WERI-Rb-1 (cell line): ENCODE data around the gene STX10.
"Not testable (repeated sequence)": the region's sequence is repeated elsewhere in the genome, so short reads cannot be mapped to it uniquely, and the experiment has no call there.

Experiments
- DNase-seq: peaks from one replicate; pipeline ENCODE4 v3.0.0-alpha.2; 2020
- H3K27ac ChIP-seq: fragments of 250-450 bp; sonication (Bioruptor Pico); 2 replicates; pipeline ENCODE4 v1.5.1; 2020; ENCODE audit warnings: mild to moderate bottlenecking, moderate library complexity
- H3K27me3 ChIP-seq: fragments of 250-450 bp; sonication (Bioruptor Pico); 2 replicates; pipeline ENCODE4 v1.5.1; 2021; ENCODE audit warnings: mild to moderate bottlenecking, low read depth, moderate library complexity; ENCODE audit not compliant: insufficient read depth, severe bottlenecking
- H3K36me3 ChIP-seq: fragments of 250-450 bp; sonication (Bioruptor Pico); 2 replicates; pipeline ENCODE4 v1.5.1; 2020; ENCODE audit warnings: mild to moderate bottlenecking, moderate library complexity
- H3K4me3 ChIP-seq: 2 replicates; pipeline ENCODE4 v1.5.1; 2011; ENCODE audit warnings: low read depth, mild to moderate bottlenecking, control low read depth, low read length
- H3K9me3 ChIP-seq: fragments of 250-450 bp; sonication (Bioruptor Pico); 2 replicates; pipeline ENCODE4 v1.5.1; 2021; ENCODE audit warnings: mild to moderate bottlenecking, moderate library complexity; ENCODE audit not compliant: severe bottlenecking
- CTCF ChIP-seq: IDR thresholded peaks from 2 replicates; pipeline ENCODE4 v1.5.1; 2011; ENCODE audit warnings: low read depth, mild to moderate bottlenecking, control low read depth, inconsistent platforms, low read length

The STX10 gene

GRCh38 chr19:13187419-13187818 lies 37.2 kb upstream of the STX10 start:
- Histone ChIP-seq H3K36me3 (no peaks in the 10 kb centered on the region), H3K27ac (no peak overlapping the region), H3K4me3 (no peak overlapping the region), H3K9me3 (no peaks in the 10 kb centered on the region), H3K27me3 (no peaks in the 10 kb centered on the region)
- DNase-seq: no peak
- TF ChIP-seq CTCF: no peak

DNA sequence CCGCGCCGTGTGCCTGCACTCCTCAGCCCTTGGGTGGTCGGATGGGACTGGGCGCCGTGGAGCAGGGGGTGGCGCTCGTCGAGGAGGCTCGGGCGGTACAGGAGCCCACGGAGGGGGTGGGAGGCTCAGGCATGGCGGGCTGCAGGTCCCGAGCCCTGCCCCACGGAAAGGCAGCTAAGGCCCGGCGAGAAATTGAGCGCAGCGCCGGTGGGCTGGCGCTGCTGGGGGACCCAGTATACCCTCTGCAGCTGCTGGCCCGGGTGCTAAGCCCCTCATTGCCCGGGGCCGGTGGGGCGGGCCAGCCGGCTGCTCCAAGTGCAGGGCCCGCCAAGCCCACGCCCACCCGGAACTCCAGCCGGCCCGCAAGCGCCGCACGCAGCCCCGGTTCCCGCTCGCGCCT lies 36.5 kb upstream of the STX10 start:
- DNase-seq, H3K27ac ChIP-seq, H3K9me3 ChIP-seq, H3K36me3 ChIP-seq, H3K27me3 ChIP-seq, H3K4me3 ChIP-seq: not testable (repeated sequence)

DNA sequence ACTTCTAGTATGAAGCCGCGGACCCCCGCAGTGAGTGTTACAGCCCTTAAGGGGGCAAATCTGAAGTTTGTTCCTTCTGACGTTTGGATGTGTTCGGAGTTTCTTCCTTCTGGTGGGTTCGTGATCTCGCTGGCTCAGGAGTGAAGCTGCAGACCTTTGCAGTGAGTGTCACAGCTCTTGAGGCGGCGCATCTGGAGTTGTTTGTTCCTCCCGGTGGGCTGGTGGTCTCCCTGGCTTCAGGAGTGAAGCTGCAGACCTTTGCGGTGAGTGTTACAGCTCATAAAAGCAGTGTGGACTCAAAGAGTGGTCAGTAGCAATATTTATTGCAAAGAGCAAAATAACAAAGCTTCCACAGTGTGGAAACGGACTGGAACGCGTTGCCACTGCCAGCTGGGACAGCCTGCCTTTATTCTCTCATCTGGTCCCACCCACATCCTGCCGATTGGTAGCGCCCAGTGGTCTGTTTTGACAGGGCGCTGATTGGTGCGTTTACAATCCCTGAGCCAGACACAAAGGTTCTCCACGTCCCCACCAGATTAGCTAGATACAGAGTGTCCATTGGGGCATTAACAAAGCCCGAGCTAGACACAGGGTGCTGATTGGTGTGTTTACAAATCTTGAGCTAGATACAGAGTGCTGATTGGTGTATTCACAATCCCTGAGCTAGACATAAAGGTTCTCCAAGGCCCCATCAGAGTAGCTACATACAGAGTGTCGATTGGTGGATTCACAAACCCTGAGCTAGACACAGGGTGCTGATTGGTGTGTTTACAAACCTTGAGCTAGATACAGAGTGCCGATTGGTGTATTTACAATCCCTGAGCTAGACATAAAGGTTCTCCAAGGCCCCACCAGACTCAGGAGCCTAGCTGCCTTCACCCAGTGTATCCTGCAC lies 35.8 kb upstream of the STX10 start:
- DNase-seq, H3K27ac ChIP-seq, H3K4me3 ChIP-seq, H3K27me3 ChIP-seq, H3K9me3 ChIP-seq, H3K36me3 ChIP-seq: not testable (repeated sequence)

DNA sequence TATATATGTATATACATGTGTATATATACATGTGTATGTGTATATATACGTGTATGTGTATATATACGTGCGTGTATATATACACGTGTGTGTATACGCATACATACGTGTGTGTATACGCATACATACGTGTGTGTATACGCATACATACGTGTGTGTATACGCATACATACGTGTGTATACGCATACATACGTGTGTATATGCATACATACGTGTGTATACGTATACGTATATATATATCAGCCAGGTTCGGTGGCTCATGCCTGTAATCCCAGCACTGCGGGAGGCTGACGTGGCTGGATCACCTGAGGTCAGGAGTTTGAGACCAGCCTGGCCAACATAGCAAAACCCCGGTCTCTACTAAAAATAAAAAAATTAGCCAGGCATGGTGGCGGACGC lies 34.8 kb upstream of the STX10 start:
- not testable (repeated sequence) for H3K9me3 ChIP-seq, DNase-seq, H3K27ac ChIP-seq, H3K36me3 ChIP-seq, H3K4me3 ChIP-seq, H3K27me3 ChIP-seq

GRCh38 chr19:13181747-13182388 lies 31.7 kb upstream of the STX10 start:
- DNase-seq: no peak
- H3K4me3 ChIP-seq: no peak overlapping the region
- H3K36me3 ChIP-seq: no peaks in the 10 kb centered on the region
- no peaks in the 10 kb centered on the region for H3K9me3 ChIP-seq
- H3K27me3 ChIP-seq: no peaks in the 10 kb centered on the region
- TF ChIP-seq CTCF: no peak
- H3K27ac ChIP-seq: no peak overlapping the region

- H3K4me3 ChIP-seq, H3K36me3 ChIP-seq, DNase-seq, H3K9me3 ChIP-seq, H3K27ac ChIP-seq, H3K27me3 ChIP-seq: not testable (repeated sequence)
Observed at GRCh38 chr19:13178291-13178690, 28.1 kb upstream of the STX10 start.

GRCh38 chr19:13177584-13177983 lies 27.4 kb upstream of the STX10 start:
- not testable (repeated sequence) for H3K36me3 ChIP-seq, H3K9me3 ChIP-seq, H3K27ac ChIP-seq, H3K27me3 ChIP-seq, DNase-seq, H3K4me3 ChIP-seq

DNA sequence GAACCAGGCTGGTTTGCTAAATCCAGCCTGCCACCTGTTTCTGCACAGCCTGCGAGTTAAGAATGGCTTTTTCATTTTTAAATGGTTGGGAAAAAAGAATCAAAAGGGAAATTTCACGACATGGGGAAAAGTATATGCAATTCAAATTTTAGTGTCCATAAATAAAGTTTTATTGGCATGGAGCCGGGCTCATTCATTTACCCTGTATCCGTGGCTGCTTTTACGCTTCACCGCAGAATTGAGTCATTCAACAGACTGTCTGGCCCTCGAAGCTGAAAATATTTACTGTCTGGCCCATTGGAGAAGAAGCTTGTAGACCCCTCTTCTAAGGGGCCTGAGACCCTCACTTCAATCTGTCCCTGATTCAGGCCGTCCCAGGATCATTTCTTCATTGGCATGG lies 26.2 kb upstream of the STX10 start:
- Histone ChIP-seq H3K9me3 (no peaks in the 10 kb centered on the region), H3K4me3 (no peak overlapping the region), H3K36me3 (no peaks in the 10 kb centered on the region), H3K27me3 (no peaks in the 10 kb centered on the region), H3K27ac (peak overlapping the region; percentile 34; the same call in 1 of the 2 replicates)
- no peak for TF ChIP-seq CTCF
- no peak for DNase-seq
